Measurements from ENCODE around the gene KRTAP5-1.

The KRTAP5-1 gene

DNA sequence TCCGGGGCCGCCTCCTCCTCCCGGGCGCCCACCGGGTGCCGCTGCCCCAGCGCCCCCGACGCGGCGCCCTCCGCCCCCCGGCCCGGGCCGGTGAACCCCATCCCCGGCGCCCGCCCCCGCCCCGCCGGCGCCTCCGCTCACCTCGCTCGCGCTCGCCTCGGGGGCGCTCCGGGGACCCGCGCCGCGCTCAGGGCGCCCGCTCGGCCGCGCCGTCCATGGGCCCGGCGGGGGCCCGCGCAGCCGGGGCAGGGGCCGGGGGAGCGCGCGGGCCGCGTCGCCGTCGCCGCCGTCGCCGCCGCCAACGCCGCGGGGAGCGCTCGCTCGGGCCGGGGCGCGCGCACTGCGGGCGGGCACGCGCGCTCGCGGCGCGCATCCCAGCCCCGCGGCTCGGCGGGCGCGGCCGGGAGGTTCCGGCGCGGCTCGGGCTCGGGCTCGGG is 13.3 kb downstream of the KRTAP5-1 start:
- no peak for DNase-seq (ENCODE audit: low spot score)

- peak; percentile 45 for DNase-seq (ENCODE audit: low spot score)
Observed at GRCh38 chr11:1570896-1571759, 14.0 kb downstream of the KRTAP5-1 start.

DNA sequence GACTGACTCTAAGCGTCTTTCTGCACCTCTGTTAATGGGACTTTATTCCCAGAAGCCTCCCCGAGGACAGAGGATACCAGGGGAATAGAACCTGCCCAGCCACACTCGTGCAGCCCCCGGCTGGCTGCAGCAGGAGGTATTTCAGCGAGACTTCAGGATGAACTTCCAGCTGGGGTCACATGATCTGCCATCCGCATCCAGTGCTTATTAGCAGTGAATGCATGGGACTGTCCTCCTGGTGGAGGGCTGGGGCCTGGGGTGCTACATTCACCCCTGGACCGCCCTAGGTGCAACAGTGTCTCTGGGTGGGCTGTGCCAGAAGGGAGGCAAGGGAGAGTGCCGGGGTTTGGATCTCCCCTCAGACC is 14.6 kb downstream of the KRTAP5-1 start:
- DNase-seq (ENCODE audit: low spot score), result no peak

DNA sequence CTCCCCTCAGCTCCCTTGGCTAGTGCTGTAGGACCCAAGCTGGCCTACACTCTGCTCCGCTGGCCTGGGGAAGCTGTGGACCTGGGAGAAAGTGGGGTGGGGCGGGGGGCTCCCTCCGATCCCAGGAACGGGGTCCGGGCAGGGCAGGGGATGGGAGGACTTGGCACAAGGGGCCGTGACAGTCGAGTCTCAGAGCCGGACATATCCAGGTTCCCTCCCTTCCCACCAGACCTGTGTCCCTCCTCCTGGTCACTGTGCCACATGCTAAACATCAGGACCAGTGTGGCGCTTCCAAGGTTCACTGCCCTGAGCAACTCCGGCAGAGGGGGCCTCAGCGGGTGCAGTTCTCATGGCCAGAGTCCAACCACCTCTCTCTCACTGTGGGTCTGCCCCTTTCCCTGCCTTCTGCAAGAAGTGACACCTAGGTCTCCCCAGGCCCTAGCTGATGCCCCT is 15.1 kb downstream of the KRTAP5-1 start:
- DNase-seq (ENCODE audit: low spot score), result no peak

DNA sequence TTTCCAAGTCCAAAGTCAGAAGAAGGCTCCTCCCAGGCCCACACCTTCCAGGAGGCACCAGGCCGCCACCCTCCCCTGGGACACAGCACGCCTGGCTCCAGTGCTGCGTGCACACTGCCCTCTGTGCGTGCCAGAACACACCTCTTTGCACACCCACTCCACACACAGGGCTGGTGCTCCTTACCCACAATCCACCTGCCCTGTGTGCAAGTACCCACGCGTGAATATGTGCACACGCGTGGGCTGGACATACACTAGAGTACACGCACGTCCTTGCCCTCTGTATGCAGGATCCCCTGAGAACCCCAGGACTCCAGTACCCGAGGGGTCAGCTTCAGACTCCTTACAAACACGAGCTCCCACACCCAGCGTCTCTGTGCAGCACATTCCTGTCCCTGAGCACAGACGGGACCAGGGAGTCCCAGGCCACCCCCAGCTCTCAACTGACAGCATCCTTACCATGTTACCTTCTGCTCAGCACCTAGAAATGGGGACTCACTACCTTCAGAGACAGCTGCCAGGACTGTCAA is 15.8 kb downstream of the KRTAP5-1 start:
- DNase-seq (ENCODE audit: low spot score), result no peak

DNA sequence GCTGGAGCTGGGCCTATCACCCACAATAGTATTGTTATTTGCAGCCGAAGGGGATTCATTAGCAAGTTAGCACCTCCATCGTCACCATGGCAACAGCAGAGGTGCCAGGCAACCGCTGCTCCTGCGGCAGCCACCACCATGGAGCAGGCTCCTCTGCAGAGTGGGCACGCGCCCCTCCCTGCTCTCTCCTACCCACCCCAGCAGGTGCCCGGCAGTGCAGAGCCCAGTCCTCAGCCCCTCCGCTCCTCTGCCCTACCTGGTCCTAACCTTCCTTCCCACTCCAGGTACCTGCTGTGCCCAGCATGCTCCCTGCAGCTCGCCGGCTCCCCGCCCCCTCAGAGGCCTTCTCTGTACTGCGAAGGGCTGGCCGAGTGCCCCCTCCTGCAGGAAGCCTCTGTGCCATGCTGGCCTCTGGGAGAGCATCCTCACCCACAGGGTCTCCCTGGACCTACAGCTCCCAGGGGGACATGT is 16.6 kb downstream of the KRTAP5-1 start:
- no peak for DNase-seq (ENCODE audit: low spot score)

DNA sequence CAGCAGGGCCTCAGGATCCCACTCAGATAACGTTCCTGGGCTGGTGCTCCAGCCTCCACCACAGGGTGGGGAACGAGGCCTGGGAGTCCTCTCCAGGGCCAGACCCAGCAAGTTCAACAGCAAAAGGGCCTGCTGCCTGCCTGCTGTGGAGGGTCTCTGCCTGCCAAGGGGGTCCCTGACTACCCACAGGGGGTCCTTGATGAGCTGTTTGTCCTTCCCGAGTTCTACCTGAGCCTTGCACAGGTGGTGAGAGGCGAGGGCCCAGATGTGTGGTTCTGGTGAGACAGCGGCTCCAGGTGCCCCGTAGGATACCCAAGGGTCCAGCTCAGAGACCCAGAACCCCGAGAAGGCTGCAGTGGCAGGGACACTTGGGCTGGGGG is 17.4 kb downstream of the KRTAP5-1 start:
- DNase-seq (ENCODE audit: low spot score), result no peak

DNA sequence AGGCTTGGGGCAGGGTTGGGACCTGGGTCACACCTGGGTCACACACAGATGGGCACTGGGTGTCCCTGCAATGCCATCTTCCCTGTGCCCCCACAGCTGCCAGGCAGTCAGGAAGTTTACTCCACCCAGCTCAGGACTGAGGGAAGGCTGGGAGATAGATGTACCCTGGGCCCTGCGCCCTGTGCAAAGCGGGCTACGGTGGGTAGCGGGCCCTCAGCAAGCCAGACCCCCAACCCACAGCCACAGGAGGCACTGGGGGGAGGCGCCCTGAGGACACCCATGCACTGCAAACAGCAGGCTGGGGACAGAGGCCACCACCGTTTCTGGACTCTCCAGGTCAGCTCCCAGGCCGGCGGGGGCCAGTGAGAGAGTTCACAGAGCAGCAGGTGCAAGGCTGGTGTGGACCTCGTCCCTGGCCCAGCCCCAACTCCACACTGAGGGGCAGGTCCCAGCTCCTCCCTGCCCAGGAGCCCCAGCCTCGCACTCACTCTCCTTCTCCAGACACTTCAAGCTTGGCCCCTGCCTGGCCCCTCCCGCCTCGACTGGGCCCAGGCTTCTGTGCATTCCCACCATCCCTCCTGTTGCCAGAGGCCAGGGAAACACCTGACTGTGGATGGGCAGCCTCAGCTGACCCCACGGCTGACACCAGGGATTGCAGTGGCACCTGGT is 17.9 kb downstream of the KRTAP5-1 start:
- no peak for DNase-seq (ENCODE audit: low spot score)

DNA sequence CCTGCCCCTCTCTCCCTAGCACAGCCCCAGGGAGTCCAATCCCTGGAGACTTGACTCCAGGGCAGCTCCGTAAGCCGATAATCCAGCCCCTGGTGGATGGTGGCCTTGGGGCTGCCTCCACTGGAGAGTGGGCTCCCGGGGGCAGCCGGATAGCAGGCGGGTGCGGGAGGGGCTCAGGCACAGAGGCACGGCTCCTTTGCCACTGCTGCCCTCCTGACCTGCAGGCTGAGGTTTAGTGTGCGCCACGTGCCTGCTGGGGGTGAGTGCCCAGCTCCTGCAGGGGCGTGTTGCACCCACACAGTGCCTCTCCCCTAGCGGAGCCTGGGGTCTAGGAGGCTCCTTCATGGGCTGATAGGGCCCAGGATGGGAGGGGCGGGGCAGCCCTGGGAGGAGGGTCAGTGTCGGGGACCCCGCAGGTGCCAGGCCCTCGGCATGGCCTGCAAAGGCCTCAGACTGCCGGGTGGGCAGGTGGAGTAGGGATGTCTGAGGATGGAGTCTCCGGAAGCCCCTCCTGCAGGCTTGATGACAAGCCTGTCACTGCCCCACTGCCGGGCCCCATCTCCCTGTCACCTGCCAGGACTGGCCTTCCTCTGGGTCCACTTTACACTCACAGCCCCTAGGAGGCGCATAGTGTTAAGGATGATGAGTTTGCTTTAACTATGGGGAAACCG is 18.6 kb downstream of the KRTAP5-1 start:
- no peak for DNase-seq (ENCODE audit: low spot score)

DNA sequence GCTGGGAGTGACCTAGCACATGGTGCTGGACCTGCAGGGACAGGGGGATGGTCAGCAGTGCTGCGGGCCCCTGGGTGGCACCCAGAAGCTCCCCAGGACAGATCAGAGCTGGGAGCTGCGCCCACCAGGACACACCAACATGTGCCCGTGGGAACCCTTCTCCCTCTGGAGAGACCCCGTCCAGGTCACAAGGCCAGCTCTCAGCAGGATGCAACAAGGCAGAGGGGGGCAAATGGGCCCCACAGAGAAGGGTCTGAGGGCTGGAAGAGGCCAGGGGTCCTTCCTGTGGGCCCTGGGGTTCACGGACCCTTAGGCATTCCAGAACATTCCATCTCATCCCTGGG is 19.2 kb downstream of the KRTAP5-1 start:
- no peak for DNase-seq (ENCODE audit: low spot score)

- no peak for DNase-seq (ENCODE audit: low spot score)
Observed at GRCh38 chr11:1565173-1565903, 19.7 kb downstream of the KRTAP5-1 start.

- no peak for DNase-seq (ENCODE audit: low spot score)
Observed at GRCh38 chr11:1564535-1565172, 20.4 kb downstream of the KRTAP5-1 start.

DNA sequence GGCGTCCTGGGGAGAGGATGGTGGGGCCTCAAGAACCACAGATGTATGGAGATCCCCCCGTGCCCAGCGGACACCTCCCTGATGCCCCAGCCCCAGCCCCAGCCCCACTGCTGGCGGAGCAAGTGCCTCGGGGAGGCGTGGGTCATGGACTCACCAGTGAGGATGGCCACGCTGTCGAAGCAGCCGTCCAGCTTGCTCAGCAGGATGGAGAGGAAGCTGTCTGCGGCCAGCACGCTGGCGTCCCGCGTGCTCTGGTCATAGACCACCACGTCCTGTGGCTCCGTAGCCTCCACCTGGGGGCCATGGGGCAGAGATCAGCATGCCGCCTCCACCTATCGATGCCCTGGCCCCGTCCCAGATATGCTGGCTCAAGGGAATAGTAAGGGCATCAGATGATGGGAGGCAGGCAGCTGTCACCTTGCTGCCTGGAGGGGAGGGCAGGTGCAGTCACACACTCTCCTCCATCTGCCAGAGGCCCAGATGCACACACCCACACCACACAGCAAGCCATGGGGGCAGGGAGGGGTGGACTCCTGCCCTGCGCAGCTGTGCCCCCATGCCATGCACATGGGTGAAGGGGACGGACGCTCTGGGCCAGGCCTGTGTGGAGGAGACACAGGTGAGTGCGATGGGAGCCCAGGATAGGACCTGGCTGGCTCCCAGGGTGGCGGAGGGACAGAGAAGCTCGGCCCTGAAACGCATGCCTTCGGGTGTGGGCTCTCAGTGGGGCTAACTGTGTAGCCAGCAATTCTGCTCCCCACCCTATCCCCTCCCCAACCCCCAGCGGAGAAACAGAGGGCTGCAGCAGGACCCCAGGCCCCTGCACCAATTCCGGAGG is 21.2 kb downstream of the KRTAP5-1 start:
- DNase-seq (ENCODE audit: low spot score), result no peak

- DNase-seq (ENCODE audit: low spot score), result no peak
Observed at GRCh38 chr11:1563149-1563638, 21.9 kb downstream of the KRTAP5-1 start.

GRCh38 chr11:1562469-1563148 is 22.5 kb downstream of the KRTAP5-1 start:
- no peak for DNase-seq (ENCODE audit: low spot score)

GRCh38 chr11:1561955-1562354 is 23.1 kb downstream of the KRTAP5-1 start:
- DNase-seq (ENCODE audit: low spot score), result no peak

- DNase-seq (ENCODE audit: low spot score), result no peak
Observed at GRCh38 chr11:1561266-1561665, 23.8 kb downstream of the KRTAP5-1 start.

DNA sequence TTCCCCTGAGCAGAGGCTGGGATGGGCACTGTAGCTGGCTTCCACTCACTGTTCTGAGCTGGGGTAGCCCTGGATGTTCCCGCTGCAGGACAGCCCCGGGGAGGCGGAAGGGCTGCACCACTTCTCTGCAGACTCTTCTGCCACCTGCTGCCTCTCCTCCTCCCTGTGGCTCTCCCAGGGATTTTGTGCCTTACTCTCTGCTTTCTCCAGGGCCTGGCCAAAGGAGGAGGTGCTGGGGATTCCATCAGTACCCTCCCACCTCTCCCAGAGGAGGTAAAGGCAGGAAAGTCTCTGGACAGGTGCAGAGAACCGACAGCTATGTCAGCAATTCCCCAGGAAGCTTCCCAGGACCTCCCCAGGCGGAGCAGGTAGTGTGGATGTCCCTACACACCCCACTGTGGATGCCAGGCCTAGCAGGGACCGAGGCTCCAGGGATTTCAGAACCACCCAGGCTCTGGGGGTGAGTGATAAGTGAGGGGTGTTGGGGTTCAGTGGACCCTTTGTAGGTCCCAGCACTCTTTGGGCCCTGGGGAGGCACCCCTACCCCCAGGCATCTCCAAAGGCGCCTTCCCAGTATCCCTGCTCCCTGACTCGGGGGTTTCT is 24.3 kb downstream of the KRTAP5-1 start:
- DNase-seq (ENCODE audit: low spot score), result no peak

DNA sequence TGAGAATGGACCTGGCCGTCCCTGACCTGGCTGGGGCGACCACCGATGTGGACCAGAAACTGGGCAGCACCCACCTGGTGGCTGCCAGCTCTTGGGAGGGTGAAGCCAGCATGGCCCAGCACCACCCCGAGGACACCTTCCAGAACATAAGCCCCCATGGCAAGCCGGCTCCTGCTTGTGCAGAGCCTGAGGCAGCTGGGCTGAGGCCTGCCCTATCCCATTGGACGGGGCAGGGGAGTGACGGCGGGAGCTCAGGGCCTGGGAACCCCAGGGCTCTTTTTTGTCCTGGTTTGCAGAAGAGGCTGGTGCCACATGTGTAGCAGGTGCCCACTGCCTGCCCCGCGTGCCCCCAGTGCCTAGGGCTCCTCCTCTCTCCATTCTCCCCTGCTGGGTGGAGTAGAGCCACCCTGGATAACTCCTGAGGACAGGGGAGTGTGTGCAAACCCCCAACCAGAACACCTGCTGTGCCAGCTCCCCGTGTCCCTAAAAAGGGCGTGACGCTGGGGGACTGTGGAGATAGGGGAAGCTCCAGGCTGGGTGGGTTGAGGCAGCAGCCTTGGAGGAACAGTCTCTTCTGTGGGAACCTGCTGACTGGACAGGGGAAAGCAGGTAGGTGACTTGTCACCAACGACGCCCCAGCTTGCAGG is 25.0 kb downstream of the KRTAP5-1 start:
- no peak for DNase-seq (ENCODE audit: low spot score)

Measured in CD4-positive, alpha-beta T cell treated with Interleukin-6 at 100 ng/mL for 8 hours (primary cell).